ENCODE data around the gene TBX4.
"Not testable (repeated sequence)": the region's sequence is repeated elsewhere in the genome, so short reads cannot be mapped to it uniquely, and the experiment has no call there.

The TBX4 gene

GRCh38 chr17:61431594-61432311 lies 20.5 kb upstream of the TBX4 start:
- DNase-seq = no peak

- DNase-seq = no peak
These were observed 15.9 kb upstream of the TBX4 start for GRCh38 chr17:61436273-61436672.

- no peak for DNase-seq
These were observed 15.1 kb upstream of the TBX4 start for GRCh38 chr17:61436995-61437704.

- DNase-seq = no peak
These were observed 11.5 kb upstream of the TBX4 start for GRCh38 chr17:61440697-61441096.

GRCh38 chr17:61441507-61441906 lies 10.7 kb upstream of the TBX4 start:
- DNase-seq = not testable (repeated sequence)

- no peak for DNase-seq
These were observed 10.0 kb upstream of the TBX4 start for GRCh38 chr17:61442136-61442775.

- DNase-seq = no peak
These were observed 9.2 kb upstream of the TBX4 start for GRCh38 chr17:61442878-61443474.

GRCh38 chr17:61443475-61443882 lies 8.7 kb upstream of the TBX4 start:
- DNase-seq = no peak

GRCh38 chr17:61444075-61444474 lies 8.1 kb upstream of the TBX4 start:
- DNase-seq = no peak

GRCh38 chr17:61444831-61445230 lies 7.4 kb upstream of the TBX4 start:
- no peak for DNase-seq

- DNase-seq = no peak
These were observed 4.9 kb upstream of the TBX4 start for GRCh38 chr17:61447358-61447757.

GRCh38 chr17:61448042-61448441 lies 4.2 kb upstream of the TBX4 start:
- no peak for DNase-seq

- DNase-seq = not testable (repeated sequence)
These were observed 3.1 kb upstream of the TBX4 start for GRCh38 chr17:61449140-61449539.

- DNase-seq = no peak
These were observed 2.2 kb upstream of the TBX4 start for GRCh38 chr17:61449707-61450640.

GRCh38 chr17:61450641-61451537 lies 1.3 kb upstream of the TBX4 start:
- no peak for DNase-seq

GRCh38 chr17:61451538-61452300 lies 503 bp upstream of the TBX4 start:
- DNase-seq = no peak

- DNase-seq = no peak
These were observed 1.6 kb downstream of the TBX4 start for GRCh38 chr17:61453566-61454380.

GRCh38 chr17:61454381-61455323 lies 2.4 kb downstream of the TBX4 start:
- DNase-seq = no peak
